Measurements from ENCODE around the gene TAS2R16.

Gene TAS2R16

GRCh38 chr7:123003539-123004126, 8.1 kb upstream of the TAS2R16 start:
- no peak for FAIRE-seq
- DNase-seq (ENCODE audit: insufficient read length, low spot score): no peak
- TF ChIP-seq, protein P1, sequence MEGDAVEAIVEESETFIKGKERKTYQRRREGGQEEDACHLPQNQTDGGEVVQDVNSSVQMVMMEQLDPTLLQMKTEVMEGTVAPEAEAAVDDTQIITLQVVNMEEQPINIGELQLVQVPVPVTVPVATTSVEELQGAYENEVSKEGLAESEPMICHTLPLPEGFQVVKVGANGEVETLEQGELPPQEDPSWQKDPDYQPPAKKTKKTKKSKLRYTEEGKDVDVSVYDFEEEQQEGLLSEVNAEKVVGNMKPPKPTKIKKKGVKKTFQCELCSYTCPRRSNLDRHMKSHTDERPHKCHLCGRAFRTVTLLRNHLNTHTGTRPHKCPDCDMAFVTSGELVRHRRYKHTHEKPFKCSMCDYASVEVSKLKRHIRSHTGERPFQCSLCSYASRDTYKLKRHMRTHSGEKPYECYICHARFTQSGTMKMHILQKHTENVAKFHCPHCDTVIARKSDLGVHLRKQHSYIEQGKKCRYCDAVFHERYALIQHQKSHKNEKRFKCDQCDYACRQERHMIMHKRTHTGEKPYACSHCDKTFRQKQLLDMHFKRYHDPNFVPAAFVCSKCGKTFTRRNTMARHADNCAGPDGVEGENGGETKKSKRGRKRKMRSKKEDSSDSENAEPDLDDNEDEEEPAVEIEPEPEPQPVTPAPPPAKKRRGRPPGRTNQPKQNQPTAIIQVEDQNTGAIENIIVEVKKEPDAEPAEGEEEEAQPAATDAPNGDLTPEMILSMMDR (IDR thresholded peaks at IDR 0.05; ENCODE audit: insufficient read depth, missing control alignments): no peak

DNA sequence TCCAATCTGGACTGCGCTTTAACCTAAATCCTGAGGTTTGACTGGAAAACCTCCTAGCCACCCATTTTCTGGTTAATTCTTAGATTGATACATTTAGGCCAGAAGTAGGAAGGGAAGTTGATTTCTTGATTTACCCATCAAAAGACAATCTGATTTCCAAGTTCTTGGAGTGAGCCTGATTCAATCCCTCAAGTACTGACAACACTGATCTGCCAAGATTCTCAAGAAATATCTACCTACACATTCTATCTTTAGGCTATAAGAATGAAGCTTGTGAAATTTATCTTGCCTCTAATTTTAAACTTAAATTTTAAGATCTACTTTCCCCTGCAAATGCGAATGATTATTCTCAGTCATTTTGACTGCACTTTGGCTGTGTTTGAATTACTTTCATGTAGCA, 5.9 kb downstream of the TAS2R16 start:
- DNase-seq (ENCODE audit: insufficient read length, low spot score) (no peak), FAIRE-seq (no peak)
- TF ChIP-seq, protein P1 (IDR thresholded peaks at IDR 0.05; ENCODE audit: insufficient read depth, missing control alignments): no peak

DNA sequence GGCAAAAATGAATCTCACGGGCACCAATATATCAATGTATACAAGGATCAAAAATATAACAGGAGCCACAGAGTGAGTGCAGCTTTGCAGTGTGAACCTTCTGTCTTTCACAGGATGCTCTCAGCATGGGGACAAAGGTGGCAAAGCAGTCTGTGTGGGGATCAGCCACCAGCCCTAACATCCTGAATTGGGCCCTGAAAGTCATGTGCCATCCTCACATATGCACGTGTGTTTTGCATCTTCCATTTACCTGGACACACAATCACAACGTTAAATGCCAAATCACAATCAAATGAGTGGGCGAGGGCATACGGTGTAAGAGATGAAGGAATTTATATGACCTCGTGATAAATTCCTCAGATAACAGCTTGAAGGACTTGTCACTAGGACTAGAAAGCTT, 6.5 kb downstream of the TAS2R16 start:
- DNase-seq (ENCODE audit: insufficient read length, low spot score) (no peak), FAIRE-seq (no peak)
- TF ChIP-seq, protein P1 (IDR thresholded peaks at IDR 0.05; ENCODE audit: insufficient read depth, missing control alignments): no peak

DNA sequence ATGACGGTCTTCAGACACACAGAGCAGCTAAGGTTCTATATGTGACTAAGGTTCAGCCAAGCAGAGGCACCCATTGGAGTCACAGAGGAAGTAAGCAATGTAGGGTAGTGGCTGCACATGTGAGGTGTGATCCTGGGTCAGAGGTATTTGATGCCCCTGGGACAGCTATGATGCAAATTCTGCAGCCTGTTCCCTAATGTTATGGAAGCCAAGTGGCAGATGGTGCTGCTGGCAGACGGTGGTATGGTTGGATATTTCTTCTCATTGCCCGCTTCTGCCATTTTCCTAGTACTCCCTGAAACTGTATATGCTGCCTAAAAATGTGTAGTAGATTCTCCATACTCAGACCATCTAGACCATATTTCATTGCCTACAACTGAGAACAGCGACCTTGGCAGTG, 7.2 kb downstream of the TAS2R16 start:
- TF ChIP-seq, protein P1 (IDR thresholded peaks at IDR 0.05; ENCODE audit: insufficient read depth, missing control alignments): no peak
- DNase-seq (ENCODE audit: insufficient read length, low spot score) (no peak), FAIRE-seq (no peak)

DNA sequence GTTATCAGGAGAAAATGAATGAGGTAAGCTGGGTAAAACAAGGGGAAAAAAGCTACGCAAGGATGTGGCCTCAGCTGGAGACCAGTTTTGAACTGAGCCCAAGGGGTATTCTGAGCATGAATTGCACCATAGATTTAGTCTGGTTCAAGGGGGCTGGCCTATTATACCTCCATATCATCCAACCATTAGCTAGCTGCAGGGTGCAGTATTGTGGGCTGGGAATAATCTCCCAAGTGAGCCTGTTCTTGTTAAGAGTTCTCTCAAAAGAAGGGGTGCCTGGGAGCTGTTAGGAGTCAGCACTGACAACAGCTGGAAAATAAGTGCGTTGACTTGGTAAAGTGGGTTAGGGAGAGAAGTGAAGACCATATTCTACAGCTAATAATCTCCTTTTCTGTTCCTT, 8.0 kb downstream of the TAS2R16 start:
- TF ChIP-seq, protein P1 (IDR thresholded peaks at IDR 0.05; ENCODE audit: insufficient read depth, missing control alignments): no peak
- FAIRE-seq (no peak), DNase-seq (ENCODE audit: insufficient read length, low spot score) (no peak)

DNA sequence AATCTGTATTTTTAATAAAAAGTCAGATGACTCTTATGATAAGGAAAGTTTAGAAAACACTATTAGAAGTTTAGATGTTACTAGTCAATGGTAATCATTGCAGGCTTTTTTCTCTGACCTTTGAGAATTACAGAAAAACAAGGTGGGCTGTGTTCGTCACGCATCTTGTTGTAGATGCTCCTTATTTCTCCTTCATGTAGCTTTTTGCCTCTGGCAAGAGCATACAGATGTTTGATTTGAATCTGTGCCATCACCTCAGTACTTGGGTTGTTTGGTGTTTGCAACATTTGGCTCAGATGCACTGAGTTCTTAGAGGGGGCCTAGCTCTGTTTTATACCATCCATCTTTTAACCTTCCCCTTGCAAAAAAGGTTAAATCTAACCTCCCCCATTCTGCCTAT, 11.5 kb downstream of the TAS2R16 start:
- TF ChIP-seq, protein P1 (IDR thresholded peaks at IDR 0.05; ENCODE audit: insufficient read depth, missing control alignments): no peak
- DNase-seq (ENCODE audit: insufficient read length, low spot score): no peak
- no peak for FAIRE-seq

GRCh38 chr7:122983261-122983660, 12.2 kb downstream of the TAS2R16 start:
- TF ChIP-seq, protein P1 (IDR thresholded peaks at IDR 0.05; ENCODE audit: insufficient read depth, missing control alignments): no peak
- DNase-seq (ENCODE audit: insufficient read length, low spot score) (no peak), FAIRE-seq (no peak)
